GM12891 (cell line): ENCODE measurements around the gene CUL7.

Experiments
- DNase-seq: peaks from one replicate; pipeline ENCODE4 v3.0.0; 2011; ENCODE audit warnings: low spot score; ENCODE audit not compliant: insufficient read length
- FAIRE-seq: peaks from 2 replicates; lab custom pipeline; 2011; peaks lifted over from hg19 to GRCh38; lab: Jason Lieb, UNC
- PAX5 ChIP-seq: IDR thresholded peaks from 2 replicates; pipeline ENCODE4 v1.6.1; 2011; ENCODE audit warnings: low read length, moderate library complexity, mild to moderate bottlenecking; ENCODE audit not compliant: insufficient read depth, severe bottlenecking
- POLR2A ChIP-seq: IDR thresholded peaks from 2 replicates; pipeline ENCODE4 v1.6.1; 2011; ENCODE audit warnings: low read depth, low read length, control low read depth
- POLR2AphosphoS5 ChIP-seq: IDR thresholded peaks from 2 replicates; pipeline ENCODE4 v1.6.1; 2011; ENCODE audit warnings: low read depth, low read length, control low read depth
- POU2F2 ChIP-seq: IDR thresholded peaks from 2 replicates; pipeline ENCODE4 v1.6.1; 2011; ENCODE audit warnings: low read depth, mild to moderate bottlenecking, control low read depth, low read length, moderate library complexity
- SPI1 ChIP-seq: IDR thresholded peaks from 2 replicates; pipeline ENCODE4 v1.6.1; 2011; ENCODE audit warnings: low read depth, low read length, control low read depth
- TAF1 ChIP-seq: IDR thresholded peaks from 2 replicates; pipeline ENCODE4 v1.6.1; 2011; ENCODE audit warnings: low read depth, low read length, control low read depth

Gene CUL7

GRCh38 chr6:43061861-43062260 lies 8.2 kb upstream of the CUL7 start:
- no peak for DNase-seq
- no peak for FAIRE-seq
- no peak for TF ChIP-seq POU2F2

DNA sequence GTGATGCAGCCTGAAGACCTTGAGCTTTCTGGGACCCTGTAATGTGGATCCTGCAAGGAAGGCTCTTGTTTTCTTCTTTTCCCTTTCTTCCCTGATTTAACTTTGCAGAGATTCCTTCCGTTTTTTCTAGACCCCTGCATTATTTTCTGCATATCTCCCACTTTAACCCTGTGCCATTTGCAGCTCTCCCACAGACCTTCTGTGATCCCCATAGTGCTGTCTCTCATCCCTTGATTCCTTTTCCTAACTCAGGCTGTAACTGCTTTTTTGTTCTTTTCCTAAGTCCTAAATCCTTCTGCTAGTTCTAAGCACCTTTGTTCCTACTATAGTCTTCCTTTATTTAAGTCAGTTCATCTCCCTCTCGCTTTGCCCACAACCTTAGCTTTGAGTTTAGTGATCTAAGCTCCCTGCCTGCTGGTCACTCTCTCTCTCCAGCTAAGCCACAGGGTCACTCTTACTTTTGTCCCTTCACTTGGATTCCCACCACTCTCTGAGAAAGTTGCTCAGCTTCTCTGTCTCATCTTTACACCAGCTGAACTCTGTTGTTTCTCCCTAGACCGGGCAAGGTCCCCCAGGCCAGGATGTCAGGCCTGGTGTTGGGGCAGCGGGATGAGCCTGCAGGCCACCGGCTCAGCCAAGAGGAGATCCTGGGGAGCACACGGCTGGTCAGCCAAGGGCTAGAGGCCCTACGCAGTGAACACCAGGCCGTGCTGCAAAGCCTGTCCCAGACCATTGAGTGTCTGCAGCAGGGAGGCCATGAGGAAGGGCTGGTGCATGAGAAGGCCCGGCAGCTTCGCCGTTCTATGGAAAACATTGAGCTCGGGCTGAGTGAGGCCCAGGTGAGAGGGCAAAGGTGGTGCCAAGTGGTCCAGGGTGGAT lies 7.3 kb upstream of the CUL7 start:
- DNase-seq (no peak), FAIRE-seq (no peak)
- TF ChIP-seq POLR2AphosphoS5 (no peak), SPI1 (no peak), POU2F2 (no peak), TAF1 (no peak), POLR2A (no peak), PAX5 (no peak)

DNA sequence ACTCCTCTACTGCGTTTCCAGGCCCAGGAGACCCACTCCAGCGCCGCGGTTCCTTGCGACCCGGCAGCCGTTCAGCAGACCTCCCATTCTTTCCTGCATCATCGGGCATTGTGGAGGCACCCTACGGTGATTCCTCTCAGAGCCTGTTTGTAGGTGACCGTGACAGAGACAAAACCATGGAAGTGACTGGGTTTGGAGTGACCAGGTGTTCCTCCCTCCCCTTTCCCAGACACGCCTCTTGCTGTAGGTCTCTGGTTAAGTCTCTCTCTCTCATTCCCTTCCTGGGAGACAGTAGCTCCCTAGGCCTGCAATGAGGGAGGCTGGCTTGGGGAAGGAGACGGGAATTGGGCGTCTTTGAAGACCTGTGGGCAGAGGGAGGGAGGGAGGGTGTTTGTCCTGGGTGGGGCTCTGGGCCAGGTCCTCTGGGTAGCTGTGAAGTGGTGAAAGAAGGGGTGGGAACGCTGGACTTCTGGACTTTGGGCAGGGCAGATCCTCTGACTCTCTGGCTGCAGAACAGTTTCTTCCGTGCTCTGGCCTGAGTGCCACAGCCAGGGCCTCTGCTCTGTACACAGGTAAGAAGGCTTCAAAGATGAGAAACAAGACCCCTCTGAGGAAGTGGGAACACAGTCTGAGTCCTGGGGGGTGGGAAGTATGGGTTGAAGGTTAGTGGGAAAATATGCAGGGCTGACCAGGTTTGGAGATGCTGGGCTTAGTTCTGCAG lies 6.5 kb upstream of the CUL7 start:
- TF ChIP-seq POLR2AphosphoS5 (no peak), SPI1 (no peak), TAF1 (no peak), POLR2A (no peak), POU2F2 (no peak), PAX5 (no peak)
- FAIRE-seq (no peak), DNase-seq (no peak)

- DNase-seq = peak; percentile 100
- peak; percentile 90 for FAIRE-seq
- no peak for TF ChIP-seq PAX5
- TF ChIP-seq SPI1 = no peak
- peak; percentile 88 for TF ChIP-seq POLR2A
- TF ChIP-seq POU2F2 = no peak
- TF ChIP-seq POLR2AphosphoS5 = peak; percentile 86
- TF ChIP-seq TAF1 = peak; percentile 72
These were observed 5.8 kb upstream of the CUL7 start, which contains the start of the genes KLC4 and MRPL2 for GRCh38 chr6:43059168-43060033. Gene KLC4, plus strand, starts transcription at chr6:43059631. Its CDS starts 1,705 bp downstream, at chr6:43061336. Gene MRPL2, minus strand, starts transcription at chr6:43059434. Its CDS starts 53 bp downstream, at chr6:43059381.

- no peak for DNase-seq
- no peak for FAIRE-seq
- TF ChIP-seq POLR2AphosphoS5 (no peak), POLR2A (no peak), SPI1 (no peak), TAF1 (no peak), POU2F2 (no peak), PAX5 (no peak)
These were observed 4.9 kb upstream of the CUL7 start for GRCh38 chr6:43058531-43058930.

- TF ChIP-seq POLR2A (no peak), POU2F2 (no peak), SPI1 (no peak), TAF1 (no peak), PAX5 (no peak), POLR2AphosphoS5 (no peak)
- FAIRE-seq = no peak
- DNase-seq = no peak
These were observed 2.3 kb upstream of the CUL7 start for GRCh38 chr6:43055966-43056365.

- no peak for FAIRE-seq
- no peak for TF ChIP-seq PAX5
- no peak for TF ChIP-seq POU2F2
- no peak for TF ChIP-seq POLR2A
- no peak for TF ChIP-seq TAF1
- TF ChIP-seq POLR2AphosphoS5 = no peak
- no peak for TF ChIP-seq SPI1
- DNase-seq = no peak
These were observed 724 bp upstream of the CUL7 start for GRCh38 chr6:43054206-43054943.

- peak; percentile 51 for DNase-seq
- no peak for TF ChIP-seq POLR2AphosphoS5
- no peak for TF ChIP-seq POLR2A
- no peak for TF ChIP-seq SPI1
- no peak for TF ChIP-seq PAX5
- no peak for TF ChIP-seq POU2F2
- no peak for TF ChIP-seq TAF1
- no peak for FAIRE-seq
These were observed 658 bp downstream of the CUL7 start for GRCh38 chr6:43052842-43053544.
